Neural crest cell (in vitro differentiated cells): ENCODE data around the gene P2RY1. TPM values are rescaled to one million over a fixed set of nuclear protein-coding genes. Genes with fewer than 3 reads are reported as not detected.

Experiments
- DNase-seq: peaks from one replicate; pipeline ENCODE4 v3.0.0; 2021; ENCODE audit warnings: low read depth, mixed read lengths, low spot score
- H3K27ac Mint-ChIP-seq: one replicate; pipeline ENCODE4 v1.8.0; 2021; ENCODE audit warnings: mild to moderate bottlenecking, mixed read lengths; ENCODE audit not compliant: unreplicated experiment
- H3K27me3 Mint-ChIP-seq: 2 replicates; pipeline ENCODE4 v1.8.0; 2021; ENCODE audit warnings: low read depth, mild to moderate bottlenecking, mixed read lengths
- H3K36me3 Mint-ChIP-seq: 2 replicates; pipeline ENCODE4 v1.8.0; 2021; ENCODE audit warnings: low read depth, mild to moderate bottlenecking, mixed read lengths
- H3K4me1 Mint-ChIP-seq: 2 replicates; pipeline ENCODE4 v1.8.0; 2021; ENCODE audit warnings: mixed read lengths
- H3K4me3 Mint-ChIP-seq: one replicate; pipeline ENCODE4 v1.8.0; 2021; ENCODE audit warnings: mild to moderate bottlenecking, mixed read lengths
- H3K9me3 Mint-ChIP-seq: 2 replicates; pipeline ENCODE4 v1.8.0; 2021; ENCODE audit warnings: mixed read lengths
- CTCF ChIP-seq: fragments of 200-600 bp; sonication (generic); conservative IDR thresholded peaks from 2 replicates; pipeline ENCODE4 v1.5.0; 2021; ENCODE audit warnings: antibody characterized with exemption, mild to moderate bottlenecking
- total RNA-seq: library from RNA; stranded (reverse); gene quantifications from 2 replicates; pipeline ENCODE4 v1.2.1, GENCODE V29; 2021

P2RY1 gene
- total RNA-seq, 1 donor from 2014 or later: 9.0 TPM

GRCh38 chr3:152885076-152885475 lies 50.1 kb downstream of the P2RY1 start:
- H3K27ac Mint-ChIP-seq: peak overlapping the region; percentile 12
- no peaks in the 10 kb centered on the region for H3K27me3 Mint-ChIP-seq
- no peak for TF ChIP-seq CTCF
- DNase-seq: no peak
- no peaks in the 10 kb centered on the region for H3K36me3 Mint-ChIP-seq
- H3K9me3 Mint-ChIP-seq: peaks cover 2% of the 10 kb centered on the region
- H3K4me3 Mint-ChIP-seq: no peak overlapping the region
- no peaks in the 10 kb centered on the region for H3K4me1 Mint-ChIP-seq
